Measurements from ENCODE around the gene OXSM.

OXSM gene

DNA sequence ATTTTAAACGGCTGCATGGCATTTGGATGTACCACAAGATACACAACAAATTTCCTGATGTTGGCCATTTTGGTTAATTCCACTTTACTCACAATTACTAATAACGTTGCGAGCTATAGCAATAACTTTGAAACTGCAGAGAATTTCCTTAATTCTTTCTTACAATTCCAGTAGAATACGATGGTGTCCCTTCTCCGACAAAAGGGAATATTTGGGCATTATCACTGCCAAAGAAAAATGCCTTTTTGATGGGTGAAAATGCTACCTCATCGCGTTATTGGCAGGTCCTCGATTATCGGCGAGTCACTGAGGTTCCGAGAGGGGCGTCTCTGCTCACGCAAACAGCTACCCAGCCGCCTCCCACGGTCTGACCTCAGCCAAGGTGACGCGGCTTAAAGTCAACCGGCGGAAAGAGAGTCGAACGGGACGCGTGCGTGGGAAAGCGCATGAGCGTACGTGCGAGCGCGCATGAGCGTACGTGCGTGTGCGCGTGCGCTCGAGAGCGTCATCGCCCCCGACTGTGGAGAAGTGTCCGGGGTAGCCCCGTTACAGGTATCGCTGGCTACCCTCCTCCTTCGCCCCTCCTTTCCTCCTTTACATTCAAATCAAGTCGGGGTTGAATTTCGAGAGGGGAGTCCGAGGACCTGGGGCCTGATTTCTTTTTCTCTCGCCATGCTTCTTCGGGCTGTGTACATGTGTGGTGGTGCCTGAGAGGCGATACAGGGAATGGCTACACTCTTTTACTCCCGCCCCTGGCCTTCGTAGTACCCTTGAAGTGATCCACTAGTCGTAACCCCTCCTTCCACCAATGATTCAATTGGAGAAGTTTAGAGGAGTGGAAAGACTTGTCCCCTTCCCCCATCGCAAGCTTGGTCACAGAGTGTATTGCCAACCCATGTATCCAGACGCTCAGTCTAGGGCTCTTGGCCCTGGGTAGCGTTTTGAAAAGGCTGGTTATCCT, at the start of gene OXSM:
OXSM (plus strand) TSS at position 495 of the 961 bp plus-strand sequence. CDS start 931 bp downstream, outside the sequence.
- DNase-seq: no peak

DNA sequence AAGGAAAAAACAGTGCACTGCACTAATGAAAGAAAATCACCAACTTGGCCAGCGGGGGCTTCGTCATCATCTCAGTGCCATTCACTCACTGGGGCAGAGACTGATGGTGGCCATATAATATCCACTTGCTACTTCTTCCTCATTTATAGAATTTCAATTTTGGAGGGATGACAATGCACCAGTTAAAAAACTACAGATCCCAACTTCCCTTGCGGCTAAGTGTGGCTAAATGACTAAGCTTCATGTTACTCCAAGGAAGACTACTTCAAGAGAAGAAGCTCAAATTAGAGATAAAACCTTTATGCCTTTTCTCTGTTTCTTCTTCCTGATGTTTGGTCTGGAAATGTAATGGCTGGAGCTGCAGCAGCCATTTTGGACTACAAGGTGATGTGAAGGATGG, 45.4 kb upstream of the OXSM start:
- DNase-seq: no peak

DNA sequence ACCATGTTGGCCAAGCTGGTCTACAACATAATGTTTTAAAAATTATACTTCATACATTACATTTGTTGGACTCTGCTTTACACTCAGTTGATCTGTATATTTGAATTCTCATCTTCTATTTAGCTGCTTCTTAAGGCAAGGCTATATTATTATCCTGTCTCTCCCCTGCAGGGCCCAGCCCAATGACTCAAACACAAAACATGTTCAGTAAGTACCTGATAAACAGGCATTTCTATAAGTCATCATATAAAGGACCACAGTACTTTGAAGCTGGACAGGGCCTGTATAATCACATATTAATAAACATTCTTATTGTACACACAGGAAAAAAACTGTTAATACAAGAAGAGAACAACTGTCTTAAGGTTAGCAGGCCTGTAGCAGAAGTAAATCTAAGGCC, 42.9 kb upstream of the OXSM start:
- DNase-seq: no peak

DNA sequence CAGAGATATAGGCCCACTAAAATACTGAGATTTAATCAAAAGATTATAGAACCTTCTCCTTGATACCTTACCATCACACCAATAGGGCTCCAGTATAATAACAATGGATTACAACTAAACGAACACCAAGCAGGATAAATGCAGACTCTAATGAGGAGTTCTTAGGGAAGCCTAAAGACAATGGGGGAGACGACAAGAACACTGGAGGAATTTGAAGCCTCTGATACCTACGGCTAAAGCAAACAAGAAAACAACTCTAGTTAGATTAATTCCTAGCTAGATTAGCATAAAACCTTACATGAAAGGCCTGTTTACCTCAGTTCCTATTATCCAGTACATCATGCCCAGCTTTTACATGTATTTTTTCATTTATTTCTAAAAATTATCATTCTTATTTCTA, 41.7 kb upstream of the OXSM start:
- DNase-seq: no peak

DNA sequence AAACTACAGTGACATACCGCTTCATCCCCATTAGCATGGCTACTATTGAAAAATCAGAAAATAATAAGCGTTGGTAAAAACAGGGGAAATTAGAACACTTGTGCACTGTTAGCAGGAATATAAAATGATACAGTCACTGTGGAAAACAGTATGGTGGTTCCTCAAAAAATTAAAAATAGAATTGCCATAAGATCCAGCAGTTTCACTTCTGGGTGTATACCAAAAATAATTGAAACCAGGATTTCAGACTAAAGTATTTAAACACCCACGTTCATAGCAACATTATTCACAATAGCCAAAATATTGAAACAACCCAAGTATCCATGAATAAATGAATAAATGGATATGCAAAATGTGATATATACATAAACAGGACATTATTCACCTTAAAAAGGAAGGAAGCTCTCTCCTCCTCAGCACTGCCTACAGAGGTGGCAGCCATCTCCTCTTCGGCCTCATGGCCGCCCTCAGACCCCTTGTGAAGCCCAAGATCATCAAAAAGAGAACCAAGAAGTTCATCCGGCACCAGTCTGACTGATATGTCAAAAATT, 40.8 kb upstream of the OXSM start:
- DNase-seq: no peak

DNA sequence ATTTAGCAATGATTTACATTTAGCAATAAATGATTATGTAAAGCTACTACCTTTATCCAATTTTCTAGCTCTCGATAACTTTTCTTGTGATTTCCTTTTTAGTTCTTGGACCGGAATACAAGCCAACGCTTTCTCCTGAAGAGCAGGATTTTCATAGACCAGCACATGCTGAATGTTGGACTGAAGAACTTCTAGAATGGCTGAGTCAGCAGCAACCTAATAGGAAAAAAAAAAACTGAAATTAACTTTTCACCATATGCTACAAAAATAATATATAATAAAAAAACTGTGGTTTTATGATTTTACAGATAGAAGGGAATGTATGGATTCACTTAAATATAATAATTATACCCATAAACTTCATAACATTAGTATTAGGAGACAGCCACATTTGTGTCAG, 38.8 kb upstream of the OXSM start:
- no peak for DNase-seq

DNA sequence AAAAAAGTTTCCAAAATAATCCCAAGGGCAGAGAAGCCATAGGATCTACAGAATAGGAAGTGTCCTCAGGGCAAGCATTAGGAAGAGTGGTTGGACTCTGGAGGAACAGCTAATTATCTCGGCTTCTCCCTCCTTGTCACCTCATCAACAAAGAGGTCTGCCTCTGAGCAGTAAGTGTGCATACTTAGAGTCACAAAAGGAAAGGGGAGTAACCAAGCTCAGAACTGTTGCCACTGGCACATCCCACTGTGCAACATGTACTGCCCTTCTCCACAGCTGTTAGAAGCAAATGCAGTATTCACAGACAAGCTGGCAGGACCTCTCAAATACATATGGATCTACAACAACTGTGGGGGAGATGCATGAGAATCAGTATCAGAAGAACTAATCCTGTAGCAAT, 38.2 kb upstream of the OXSM start:
- no peak for DNase-seq

DNA sequence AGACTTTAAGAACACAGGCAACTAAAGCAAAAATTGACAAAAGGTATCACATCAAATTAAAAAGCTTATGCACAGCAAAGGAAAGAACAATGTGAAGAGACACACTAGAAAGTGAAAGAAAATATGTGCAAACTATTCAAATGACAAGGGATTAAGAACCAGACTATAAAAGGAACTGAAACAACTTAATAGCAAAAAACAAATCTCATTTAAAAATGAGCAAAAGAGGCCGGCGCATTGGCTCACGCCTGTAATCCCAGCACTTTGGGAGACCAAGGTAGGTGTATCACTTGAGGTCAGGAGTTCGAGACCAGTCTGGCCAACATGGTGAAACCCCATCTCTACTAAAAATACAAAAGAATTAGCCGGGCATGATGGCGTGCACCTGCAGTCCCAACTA, 21.0 kb upstream of the OXSM start:
- DNase-seq: no peak

DNA sequence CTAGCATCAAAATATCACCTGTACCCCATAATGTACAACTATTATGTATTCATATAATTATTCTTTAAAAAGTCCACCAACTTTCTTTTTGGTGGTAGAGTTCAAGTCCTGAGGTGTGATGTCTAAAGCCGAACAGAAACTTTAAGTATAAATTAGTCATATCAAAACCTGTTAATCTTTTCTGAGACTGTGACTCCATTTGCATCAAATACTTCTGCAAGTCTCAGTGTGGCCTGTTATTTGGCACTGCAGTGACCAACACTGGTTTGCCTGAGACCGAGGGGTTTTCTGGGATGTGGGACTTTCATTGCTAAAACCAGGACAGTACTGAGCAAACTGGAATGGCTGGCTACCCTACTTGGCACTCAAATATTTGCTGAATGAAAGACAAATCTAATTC, 14.0 kb upstream of the OXSM start:
- DNase-seq: no peak

DNA sequence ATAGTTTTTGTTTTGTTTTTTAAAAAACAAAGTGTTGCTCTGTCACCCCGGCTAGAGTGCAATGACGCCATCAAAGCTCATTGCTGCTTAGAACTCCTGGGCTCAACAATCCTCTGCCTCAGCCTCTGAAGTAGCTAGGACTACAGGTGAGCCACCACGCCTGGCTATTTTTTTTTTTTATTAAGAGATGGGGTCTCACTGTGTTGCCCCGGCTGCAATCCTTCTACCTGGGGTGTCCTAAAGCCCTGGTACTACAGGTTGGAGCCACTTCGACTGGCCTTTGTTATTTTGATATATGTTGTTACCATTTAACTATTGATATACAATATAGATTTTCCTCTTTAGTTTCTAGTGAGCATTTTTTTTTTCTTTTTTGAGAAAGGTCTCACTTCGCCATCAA, 9.3 kb upstream of the OXSM start:
- no peak for DNase-seq

DNA sequence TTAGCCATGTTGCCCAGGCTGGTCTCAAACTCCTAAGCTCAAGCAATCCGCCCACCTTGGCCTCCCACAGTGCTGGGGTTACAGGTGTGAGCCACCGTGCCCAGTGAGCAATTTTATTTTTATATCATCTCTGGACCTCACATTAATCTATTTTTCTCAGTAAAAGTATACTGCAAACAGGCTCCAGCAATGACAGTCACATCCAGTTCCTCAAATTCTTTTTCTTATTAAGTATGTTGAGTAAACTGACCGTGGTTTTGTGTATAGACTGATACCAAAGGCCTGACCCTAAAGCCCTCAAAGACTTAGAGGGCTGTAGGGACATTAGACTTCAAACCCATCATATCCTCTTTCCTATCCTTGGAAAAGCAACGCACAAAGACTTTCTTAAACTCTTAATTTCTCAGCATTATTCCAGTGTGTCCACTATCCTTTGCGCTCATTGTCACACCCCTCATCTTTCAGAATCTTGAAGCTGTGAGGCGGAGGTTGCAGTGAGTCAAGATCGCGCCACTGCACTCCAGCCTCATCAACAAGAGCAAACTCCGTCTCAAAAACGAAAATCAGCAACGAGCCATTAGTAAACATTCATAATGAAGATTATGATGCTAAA, 8.6 kb upstream of the OXSM start:
- no peak for DNase-seq

DNA sequence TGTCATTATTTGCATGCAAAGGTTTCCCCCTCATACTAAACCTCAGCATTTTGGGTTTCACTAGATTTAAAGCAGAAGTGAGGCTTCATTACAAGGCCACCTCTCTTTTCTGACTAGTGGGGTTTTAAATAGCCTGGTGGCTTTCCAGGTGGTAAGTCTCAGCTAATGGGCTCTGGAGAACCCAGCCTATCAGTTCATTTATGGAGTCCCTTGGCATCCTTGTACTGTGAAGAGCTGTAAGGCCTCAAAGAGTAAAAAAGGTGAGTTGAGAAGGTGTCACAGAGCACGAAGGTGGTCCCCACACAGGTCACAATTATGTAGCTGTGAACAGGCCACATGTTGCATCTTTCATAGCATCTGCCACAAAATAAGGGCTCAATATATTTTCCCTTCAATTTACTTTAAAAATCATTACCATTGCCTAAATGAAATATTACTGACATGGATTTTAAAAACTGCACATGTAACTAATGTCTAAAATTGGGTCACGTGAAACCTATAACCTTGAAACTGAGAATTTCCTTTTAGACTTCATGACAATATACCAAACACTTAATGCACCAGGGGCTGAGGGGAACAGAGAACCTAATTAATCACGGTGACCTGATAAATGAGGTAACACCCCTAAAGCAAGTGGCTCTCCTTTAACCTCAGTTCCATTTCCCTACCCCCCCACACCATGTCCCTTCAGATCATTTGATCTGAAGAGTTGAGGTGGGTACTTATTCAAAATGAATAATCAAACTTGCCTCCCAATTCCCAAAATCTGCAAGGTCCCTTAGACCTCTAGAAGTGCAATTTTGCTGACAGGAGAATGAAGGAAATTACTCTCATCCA, 7.9 kb upstream of the OXSM start:
- DNase-seq: no peak

DNA sequence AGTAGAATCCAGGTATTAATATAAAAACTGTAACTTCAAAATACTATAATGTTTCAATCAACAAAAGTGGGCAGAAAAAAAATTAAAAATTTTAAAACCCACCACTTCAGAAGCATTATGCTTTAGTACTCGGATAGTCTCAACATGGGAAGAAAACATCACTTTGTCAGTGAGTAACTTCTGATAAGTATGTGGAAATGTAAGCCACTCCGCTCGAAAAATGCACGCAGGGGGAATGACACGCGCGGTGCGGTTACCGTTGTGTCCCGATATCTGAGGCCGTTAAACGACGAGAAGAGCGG, 7.3 kb upstream of the OXSM start:
- DNase-seq: no peak

DNA sequence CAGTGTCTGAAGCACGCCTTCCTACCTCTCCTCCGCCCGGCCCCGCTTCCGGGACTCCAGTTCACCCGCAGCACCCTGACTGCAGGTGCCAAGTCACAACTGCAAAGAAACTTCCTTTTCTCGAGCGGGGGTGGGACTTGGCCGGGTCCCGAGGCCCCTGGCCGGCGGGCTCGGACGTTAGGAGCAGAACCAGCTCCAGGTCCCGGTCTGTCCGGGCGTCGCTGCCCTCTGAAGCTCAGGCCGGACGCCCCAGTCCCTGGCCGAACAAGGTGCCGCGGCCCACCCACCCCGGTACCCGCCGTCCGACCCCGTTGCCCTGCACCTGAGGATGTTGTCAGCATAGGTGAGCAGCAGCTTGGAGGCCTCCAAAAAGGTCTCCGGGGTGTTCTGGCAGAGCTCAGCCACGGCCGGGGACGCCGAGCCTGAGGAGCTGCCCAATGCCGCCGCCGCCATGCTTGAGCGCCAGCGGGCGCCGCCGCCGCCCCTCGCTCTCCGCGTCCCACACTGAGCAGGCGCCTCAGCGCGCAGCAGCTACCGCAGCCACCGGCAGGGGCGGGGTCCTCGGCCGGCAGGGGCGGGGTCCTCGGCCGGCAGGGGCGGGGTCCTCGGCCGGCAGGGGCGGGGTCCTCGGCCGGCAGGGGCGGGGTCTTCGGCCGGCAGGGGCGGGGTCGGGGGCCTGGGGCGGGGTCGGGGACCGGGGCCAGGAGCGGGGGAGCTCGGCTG, 6.8 kb upstream of the OXSM start, which contains the start of gene NGLY1:
NGLY1 (minus strand) TSS at position 506 of the 723 bp plus-strand sequence; CDS start at position 453, 53 bp downstream.
- DNase-seq: no peak

DNA sequence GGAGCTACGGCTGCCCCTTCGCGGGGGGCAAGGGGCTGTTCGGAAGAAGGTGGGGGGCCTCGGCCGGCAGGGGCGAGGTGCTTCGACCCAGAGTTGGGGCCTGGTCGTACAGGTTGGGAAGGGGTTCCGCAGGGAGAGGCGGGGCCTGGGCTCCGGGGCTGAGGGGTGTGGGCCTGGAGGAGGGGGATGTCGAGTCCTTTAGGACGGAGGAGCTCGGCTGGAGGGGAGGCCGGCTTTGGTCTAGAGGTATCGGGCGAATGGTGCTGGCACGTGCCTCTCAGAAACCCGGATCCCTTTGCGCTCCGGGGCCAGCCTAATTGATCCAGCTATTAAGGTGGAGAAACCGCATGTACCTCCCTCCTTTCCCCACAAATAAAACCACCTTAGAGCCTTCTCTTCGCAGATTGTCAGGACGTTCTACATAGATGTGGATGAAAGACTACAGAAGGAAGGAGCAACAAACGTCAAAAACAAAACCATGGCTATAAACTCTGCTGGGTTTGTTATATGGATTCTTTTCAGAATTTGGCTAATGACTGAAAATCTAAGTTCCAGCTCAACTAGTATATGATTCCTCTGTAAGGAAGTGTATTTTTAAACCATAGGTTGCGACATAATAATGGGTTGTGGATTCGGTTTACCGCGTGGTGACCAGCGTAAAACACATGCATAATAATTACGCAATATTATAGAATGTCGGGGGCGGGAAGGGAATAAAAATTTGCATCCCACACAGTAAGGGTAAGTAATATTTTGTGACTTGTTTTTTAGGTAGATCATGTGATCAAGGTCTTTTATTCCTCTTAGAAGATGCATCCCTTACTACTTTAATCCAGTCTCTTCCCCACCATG, 6.0 kb upstream of the OXSM start:
- no peak for DNase-seq

DNA sequence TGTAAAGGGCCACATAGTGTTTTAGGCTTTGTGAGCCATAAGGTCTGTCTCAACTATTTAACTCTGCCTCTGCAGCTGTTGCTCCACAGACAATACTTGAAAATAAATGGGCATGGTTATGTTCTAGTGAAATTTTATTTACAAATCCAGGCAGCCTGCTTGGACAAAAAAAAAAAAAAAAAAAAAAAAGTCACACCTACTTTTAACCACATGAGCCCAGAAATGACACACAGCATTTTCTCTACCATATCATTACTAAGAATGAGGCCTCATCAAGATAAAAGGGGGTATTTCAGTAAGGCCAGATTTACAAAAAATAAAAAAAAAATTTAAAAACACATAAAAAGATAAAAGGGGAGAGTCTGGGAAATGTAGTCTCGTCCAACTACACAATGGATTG, 4.9 kb upstream of the OXSM start:
- DNase-seq: no peak

DNA sequence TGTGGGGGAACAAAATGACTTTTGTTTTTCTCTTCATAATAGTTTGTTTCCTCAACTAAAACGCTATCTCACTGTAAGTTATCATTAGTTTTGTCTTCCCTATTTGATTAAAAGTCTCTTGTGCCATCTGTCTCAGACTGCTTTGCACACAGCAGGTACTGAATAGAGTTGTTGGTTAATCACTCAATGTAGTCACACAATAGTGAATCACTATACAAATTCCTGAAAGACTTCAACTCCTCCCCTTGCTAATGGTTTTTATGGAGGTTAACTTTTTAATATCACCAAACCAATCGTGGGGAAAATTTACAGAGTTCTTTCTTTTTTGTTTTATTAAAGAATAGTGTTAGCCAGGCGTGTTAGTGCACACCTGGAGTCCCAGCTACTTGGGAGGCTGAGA, 4.1 kb upstream of the OXSM start:
- no peak for DNase-seq

DNA sequence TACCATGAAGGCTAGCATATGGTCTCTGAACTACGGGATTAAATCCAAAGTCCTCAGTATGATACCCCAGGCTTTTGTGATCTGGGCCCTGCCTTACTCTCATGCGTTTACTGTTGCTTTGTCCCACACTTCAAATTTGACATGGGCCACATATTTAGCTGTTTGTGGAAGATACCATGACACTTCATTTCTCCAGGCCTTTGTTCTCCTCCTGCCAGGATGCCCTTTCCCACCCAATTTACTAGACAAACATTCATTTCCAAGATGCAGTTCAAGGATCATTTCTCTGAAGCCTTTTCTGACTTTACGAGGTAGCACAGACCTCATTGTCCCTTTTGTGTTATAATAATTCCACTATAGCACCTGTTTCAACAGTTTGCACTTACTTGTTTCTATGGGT, 2.2 kb upstream of the OXSM start:
- DNase-seq: no peak

DNA sequence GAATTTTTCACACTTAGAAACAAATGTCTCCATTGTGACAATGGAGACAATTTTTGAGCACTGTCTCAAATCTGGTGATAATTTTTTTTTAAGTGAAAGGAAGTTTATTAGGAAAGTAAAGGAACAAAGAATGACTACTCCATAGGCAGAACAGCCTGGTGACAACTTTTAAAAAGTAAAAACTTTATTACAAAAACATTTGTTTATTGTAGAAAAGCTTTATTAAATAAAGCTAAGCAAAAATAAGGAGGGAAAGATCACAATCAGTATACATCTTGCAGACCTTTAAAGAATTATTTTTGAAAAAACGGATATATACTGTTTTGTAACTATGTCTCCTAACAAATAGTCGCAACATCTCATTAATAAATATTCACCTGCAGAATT, 688 bp upstream of the OXSM start:
- DNase-seq: no peak

DNA sequence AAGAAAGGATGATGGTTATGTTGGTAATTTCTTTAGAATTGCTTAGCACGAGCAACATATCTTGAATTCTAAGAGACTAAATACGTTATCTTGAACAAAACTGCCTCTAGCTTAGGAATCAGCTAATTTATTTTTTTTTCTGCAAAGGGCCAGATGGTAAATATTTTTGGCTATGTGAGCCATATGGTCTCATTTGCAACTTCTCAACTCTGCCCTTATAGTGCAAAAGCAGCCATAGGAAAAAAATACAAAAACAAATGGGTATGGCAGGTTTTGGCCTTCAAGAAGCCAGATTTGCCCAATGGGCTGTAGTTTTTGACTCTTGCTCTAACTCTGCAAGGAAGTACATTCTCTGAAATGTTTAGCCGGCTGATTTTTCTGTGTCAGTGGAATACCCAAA, 11.9 kb downstream of the OXSM start:
- no peak for DNase-seq

DNA sequence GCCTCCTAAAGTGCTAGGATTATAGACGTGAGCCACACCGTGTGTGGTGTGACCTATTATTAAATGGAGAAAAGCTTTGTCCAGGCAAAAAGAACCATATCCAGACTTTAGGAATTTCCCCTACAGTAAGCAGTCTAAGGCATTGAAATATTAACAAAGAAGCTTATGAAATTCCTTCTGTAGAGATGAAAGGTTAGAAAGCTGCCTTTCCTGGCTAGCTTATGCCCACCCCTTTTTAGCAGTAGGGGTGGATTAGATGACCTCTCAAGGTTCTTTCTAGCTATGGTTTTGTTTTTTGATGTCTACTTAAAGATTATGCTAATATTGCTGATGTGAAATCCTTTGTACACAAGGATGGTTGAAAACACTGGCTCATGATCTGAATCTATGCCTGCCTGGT, 13.9 kb downstream of the OXSM start:
- DNase-seq: no peak

DNA sequence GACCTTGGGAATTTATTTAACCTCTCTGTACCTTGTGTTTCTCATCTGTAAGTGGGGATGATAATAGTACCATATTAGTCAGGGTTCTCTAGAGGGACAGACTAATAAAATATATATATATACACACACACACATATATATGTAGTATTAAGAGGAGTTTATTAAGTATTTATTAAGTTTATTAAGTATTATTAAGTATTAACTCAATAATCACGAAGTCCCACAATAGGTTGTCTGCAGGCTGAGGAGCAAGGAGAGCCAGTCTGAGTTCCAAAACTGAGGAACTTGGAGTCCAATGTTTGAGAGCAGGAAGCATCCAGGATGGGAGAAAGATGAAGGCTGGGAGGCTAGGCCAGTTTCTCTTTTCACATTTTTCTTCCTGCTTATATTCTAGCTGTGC, 14.8 kb downstream of the OXSM start:
- no peak for DNase-seq

Data from cortex of kidney (tissue), 1 donor.